ENCODE results near the gene TBC1D1. TPM values are rescaled to one million over a fixed set of nuclear protein-coding genes. Genes with fewer than 3 reads are reported as not detected.

Gene TBC1D1
- total and polyA plus RNA-seq, 2 donors (not counting 3 experiments of a cell fraction or from before 2014, with no cell fraction given), result 63.5 to 116 TPM

DNA sequence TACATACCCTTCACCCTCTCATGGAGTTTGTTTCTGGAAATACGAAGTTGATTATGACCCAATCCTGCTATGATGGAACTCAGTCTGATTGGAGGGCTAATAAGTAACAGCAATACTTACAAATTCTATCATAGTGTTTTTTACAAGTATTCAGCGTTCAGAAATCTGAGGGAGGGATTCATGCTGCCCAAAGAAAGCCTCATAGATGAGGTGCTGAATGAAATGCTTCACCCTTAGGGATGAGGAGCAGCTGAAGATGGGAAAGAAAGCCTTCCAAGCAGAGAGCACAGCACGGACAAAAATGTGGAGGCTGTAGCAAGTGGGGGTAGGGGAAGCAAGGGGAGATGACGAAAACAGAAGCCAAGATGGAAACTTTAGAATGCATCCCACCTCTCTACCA is 27.9 kb upstream of the TBC1D1 start:
- Histone ChIP-seq H3K9me3 (replicated peaks; ENCODE audit: control insufficient read depth, insufficient read depth, low read length) (no peaks in the 10 kb centered on the region), H4K20me1 (replicated peaks; ENCODE audit: control insufficient read depth, extremely low read depth, insufficient read depth, low read length) (no peaks in the 10 kb centered on the region), H3K4me3 (replicated peaks in 1 of 3; ENCODE audit: insufficient read depth in 1 of 3, low read depth in 1 of 3, low read length in 3 of 3) (no peak overlapping the region), H3K27me3 (ENCODE audit: control insufficient read depth in 2 of 2, insufficient read depth in 2 of 2, low read length in 2 of 2) (no peaks in the 10 kb centered on the region), H3K9ac (replicated peaks; ENCODE audit: extremely low read depth, insufficient read depth, low read length) (no peak overlapping the region), H3K36me3 (ENCODE audit: control insufficient read depth in 2 of 2, extremely low read depth in 1 of 2, insufficient read depth in 2 of 2, low read length in 2 of 2) (peaks cover 5 to 8% of the 10 kb centered on the region in 2 experiments), H2AFZ (ENCODE audit: low read depth, low read length) (no peak overlapping the region), H3K27ac (ENCODE audit: insufficient read depth, low read depth, low read length) (no peak overlapping the region), H3K9me1 (replicated peaks; ENCODE audit: control insufficient read depth, extremely low read depth, insufficient read depth, low read length) (no peaks in the 10 kb centered on the region), H3K4me2 (ENCODE audit: insufficient read depth, low read length) (no peak overlapping the region), H3K4me1 (ENCODE audit: control insufficient read depth, extremely low read depth, insufficient read depth, low read length) (no peaks in the 10 kb centered on the region), H3K79me2 (ENCODE audit: control insufficient read depth, insufficient read depth, low read length) (no peaks in the 10 kb centered on the region)
- DNase-seq (ENCODE audit: low read depth, low spot score) (no peak), FAIRE-seq (no peak)
- ChIA-PET POLR2A (no interaction called here), CTCF (no interaction called here)
- no TSS peak for BruUV-seq (replicated peaks)
- intact Hi-C loops (cut with micrococcal nuclease) (no loop called here), dilution Hi-C loops (cut with MboI; ENCODE audit: extremely low pct_ligation_motif_present, low sequenced_read_pairs) (no loop called here)
- TF ChIP-seq POLR2AphosphoS5 (IDR thresholded peaks at IDR 0.05; ENCODE audit: insufficient read depth, low read depth, low read length) (no peak), JUN (IDR thresholded peaks at IDR 0.05; ENCODE audit: borderline replicate concordance, insufficient read depth, insufficient read length, low read depth) (no peak), FOS (IDR thresholded peaks at IDR 0.05; ENCODE audit: borderline replicate concordance, insufficient read depth, low read length) (no peak)
- TF ChIP-seq, protein P1, sequence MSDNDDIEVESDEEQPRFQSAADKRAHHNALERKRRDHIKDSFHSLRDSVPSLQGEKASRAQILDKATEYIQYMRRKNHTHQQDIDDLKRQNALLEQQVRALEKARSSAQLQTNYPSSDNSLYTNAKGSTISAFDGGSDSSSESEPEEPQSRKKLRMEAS (IDR thresholded peaks at IDR 0.05; ENCODE audit: insufficient read depth, insufficient read length), result no peak

GRCh38 chr4:37864786-37865185 is 26.1 kb upstream of the TBC1D1 start:
- Histone ChIP-seq H3K79me2 (ENCODE audit: control insufficient read depth, insufficient read depth, low read length) (no peaks in the 10 kb centered on the region), H3K36me3 (ENCODE audit: control insufficient read depth in 2 of 2, extremely low read depth in 1 of 2, insufficient read depth in 2 of 2, low read length in 2 of 2) (peaks cover 5 to 6% of the 10 kb centered on the region in 2 experiments), H3K9ac (replicated peaks; ENCODE audit: extremely low read depth, insufficient read depth, low read length) (no peak overlapping the region), H2AFZ (ENCODE audit: low read depth, low read length) (no peak overlapping the region), H3K4me2 (ENCODE audit: insufficient read depth, low read length) (no peak overlapping the region), H3K4me1 (ENCODE audit: control insufficient read depth, extremely low read depth, insufficient read depth, low read length) (no peaks in the 10 kb centered on the region), H3K27me3 (ENCODE audit: control insufficient read depth in 2 of 2, insufficient read depth in 2 of 2, low read length in 2 of 2) (no peaks in the 10 kb centered on the region), H3K9me3 (replicated peaks; ENCODE audit: control insufficient read depth, insufficient read depth, low read length) (no peaks in the 10 kb centered on the region), H3K27ac (ENCODE audit: insufficient read depth, low read depth, low read length) (no peak overlapping the region), H3K9me1 (replicated peaks; ENCODE audit: control insufficient read depth, extremely low read depth, insufficient read depth, low read length) (no peaks in the 10 kb centered on the region), H3K4me3 (replicated peaks in 1 of 3; ENCODE audit: insufficient read depth in 1 of 3, low read depth in 1 of 3, low read length in 3 of 3) (no peak overlapping the region), H4K20me1 (replicated peaks; ENCODE audit: control insufficient read depth, extremely low read depth, insufficient read depth, low read length) (no peaks in the 10 kb centered on the region)
- DNase-seq (ENCODE audit: low read depth, low spot score), result no peak
- ChIA-PET CTCF (no interaction called here), POLR2A (no interaction called here)
- dilution Hi-C loops (cut with MboI; ENCODE audit: extremely low pct_ligation_motif_present, low sequenced_read_pairs), result no loop called here
- intact Hi-C loops (cut with micrococcal nuclease), result no loop called here
- TF ChIP-seq CTCF (IDR thresholded peaks at IDR 0.05; ENCODE audit: extremely low read depth in 1 of 2, insufficient read depth in 1 of 2, low read depth in 1 of 2, low read length in 2 of 2), result no peak
- no peak for TF ChIP-seq POLR2A (IDR thresholded peaks at IDR 0.05; ENCODE audit: low read depth, low read length)
- no peak for TF ChIP-seq FOS (IDR thresholded peaks at IDR 0.05; ENCODE audit: borderline replicate concordance, insufficient read depth, low read length)
- TF ChIP-seq JUN (IDR thresholded peaks at IDR 0.05; ENCODE audit: borderline replicate concordance, insufficient read depth, insufficient read length, low read depth), result no peak
- no peak for FAIRE-seq
- no TSS peak for BruUV-seq (replicated peaks)

Measured in endothelial cell of umbilical vein (primary cell).